HG03066 (cell line): ENCODE results near the gene RUFY3.
"Not testable (repeated sequence)": the region's sequence is repeated elsewhere in the genome, so short reads cannot be mapped to it uniquely, and the experiment has no call there.

Experiments used
- ATAC-seq: cut with Tn5 transposase; IDR thresholded peaks from one replicate; pipeline ENCODE4 v1.9.1; 2021; ENCODE audit warnings: low read depth; ENCODE audit not compliant: unreplicated experiment

Gene RUFY3

DNA sequence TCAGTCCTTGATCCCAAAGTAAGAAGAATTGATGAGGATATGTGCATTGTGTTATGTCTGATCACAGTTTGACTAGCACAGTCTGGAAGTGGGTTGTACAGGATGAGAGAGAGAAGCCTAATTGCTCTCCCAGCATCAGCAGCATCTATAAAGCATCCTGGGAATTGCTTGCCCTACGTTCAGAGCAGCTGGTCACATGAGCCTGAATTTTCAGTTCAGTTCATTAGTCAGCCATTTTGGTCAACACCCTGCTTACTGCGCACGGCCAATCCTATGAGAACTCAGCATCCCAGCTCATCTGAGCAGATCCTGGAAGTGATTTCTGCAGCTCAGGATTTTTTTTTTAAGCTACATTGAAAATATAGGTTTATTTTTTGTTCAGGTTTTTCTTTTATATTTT is at the start of gene RUFY3:
Gene RUFY3 (plus strand): TSS at position 218 of the 400 bp plus-strand sequence. CDS start 610 bp downstream, outside the sequence.
- ATAC-seq: no peak

- no peak for ATAC-seq
These were observed 47.6 kb upstream of the RUFY3 start for GRCh38 chr4:70674191-70674590.

DNA sequence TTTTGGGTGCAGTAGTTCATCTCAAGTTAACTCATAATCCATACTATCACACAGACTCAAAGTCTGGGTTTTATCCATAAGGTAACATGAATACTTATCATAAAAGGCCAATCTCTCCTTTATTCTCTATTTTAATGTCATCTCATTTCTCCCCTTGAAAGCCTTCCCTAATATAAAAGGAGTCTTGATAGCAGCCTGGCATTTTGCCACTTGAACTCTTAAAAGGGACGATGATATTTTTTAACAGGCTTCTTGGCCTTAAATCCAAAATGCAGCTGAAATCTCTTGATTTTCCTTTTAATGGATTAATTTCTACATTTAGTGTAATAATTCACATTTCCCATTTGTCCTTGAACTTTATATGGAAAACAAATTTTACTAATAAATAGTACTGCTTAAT is 47.0 kb upstream of the RUFY3 start:
- ATAC-seq: no peak

GRCh38 chr4:70676554-70677090 is 45.1 kb upstream of the RUFY3 start:
- no peak for ATAC-seq

DNA sequence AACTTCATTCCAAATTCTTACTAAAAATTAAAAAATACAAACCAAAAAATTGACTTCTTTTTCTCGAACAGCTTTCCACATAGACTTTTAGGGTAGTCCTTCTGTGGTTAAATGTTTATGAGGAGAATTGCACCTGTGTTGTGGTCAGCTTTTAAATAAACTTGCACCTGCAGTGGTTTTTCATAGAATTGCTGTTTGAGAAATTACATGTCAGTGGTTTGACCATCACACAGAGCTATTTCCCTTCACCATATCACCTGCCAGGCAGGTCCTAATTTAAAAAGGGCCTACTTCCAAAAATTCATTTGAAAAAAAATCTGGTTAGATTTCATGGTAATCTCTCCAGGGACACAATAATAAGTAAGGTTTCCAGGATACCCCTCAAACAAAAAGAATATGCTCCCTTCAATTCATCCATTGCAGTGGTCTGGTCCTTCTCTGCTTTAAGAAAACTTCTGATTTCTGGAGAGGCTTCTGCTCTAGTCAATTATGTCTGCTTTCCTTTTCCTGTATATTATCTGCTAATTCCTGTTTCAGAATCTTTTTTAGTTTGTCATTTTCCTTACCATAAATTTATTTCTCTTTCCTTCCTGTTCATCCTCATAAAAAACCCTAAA is 43.3 kb upstream of the RUFY3 start:
- peak; percentile 76 for ATAC-seq

GRCh38 chr4:70680934-70681333 is 40.8 kb upstream of the RUFY3 start:
- ATAC-seq: no peak

DNA sequence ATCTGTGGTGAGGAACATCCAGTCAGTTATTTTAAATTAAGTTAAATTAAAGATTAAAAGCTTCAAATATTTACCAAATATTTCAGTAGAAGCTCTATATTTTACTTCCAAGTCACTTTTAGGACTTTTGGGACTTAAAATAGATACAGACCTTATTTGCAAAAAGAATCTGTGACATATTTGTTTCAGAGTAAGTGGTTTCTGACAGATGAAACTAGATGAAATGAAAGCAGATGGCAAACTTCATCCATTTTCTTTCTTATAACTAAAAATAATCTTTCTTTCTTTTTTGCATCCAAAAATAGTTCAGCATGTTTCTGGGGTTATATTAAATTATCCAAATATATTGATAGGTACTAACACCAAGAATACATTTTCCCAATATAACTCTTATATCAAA is 40.1 kb upstream of the RUFY3 start:
- peak; percentile 43 for ATAC-seq

- ATAC-seq: not testable (repeated sequence)
These were observed 39.6 kb upstream of the RUFY3 start for GRCh38 chr4:70682142-70682541.

- ATAC-seq: no peak
These were observed 34.4 kb upstream of the RUFY3 start for GRCh38 chr4:70687392-70687791.

DNA sequence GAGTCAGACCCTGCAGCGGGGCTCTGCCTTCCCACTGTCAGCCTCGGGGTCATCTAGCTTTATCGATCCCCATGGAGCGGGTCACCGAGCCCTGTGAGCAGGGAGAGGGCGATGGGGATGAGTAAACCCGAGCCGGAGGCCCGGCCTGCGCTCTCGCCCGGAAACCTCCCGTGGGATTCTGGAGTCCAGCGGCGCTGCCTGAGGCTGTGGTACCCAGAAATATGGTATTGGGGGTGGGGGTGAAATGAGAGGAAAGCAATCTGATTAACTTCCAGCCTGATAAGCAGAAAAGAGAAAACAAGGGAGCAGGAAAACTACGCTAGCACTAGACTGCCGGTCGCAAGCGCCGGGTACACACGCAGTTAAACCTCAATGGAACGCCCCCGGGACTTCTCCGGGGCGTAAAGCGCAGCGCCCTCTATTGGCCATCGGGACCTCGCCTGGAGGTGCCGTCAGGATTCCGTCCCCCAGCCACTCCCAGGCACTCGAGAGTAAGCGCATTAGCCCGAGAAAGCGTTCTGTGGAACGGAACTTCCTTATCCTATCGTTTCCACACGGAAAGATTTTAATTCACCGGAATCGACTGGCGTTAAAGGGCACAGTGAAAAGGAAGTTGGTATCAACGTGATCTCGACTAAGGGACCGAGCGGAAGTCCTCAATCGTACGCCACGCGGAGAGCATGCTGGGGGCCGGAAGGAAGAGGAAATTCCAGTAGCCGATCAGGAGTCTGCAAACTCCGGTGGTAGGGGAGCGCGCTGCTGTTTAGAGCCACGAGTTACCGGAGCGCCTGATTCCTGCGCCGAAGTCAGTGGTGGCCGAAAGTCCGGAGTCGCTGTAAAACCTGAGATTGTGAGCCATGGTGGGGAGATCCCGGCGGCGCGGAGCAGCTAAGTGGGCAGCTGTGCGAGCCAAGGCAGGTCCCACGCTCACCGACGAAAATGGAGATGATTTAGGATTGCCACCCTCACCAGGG is 33.7 kb upstream of the RUFY3 start, which contains the start of gene UTP3:
Gene UTP3 (plus strand): TSS at position 712 of the 974 bp plus-strand sequence. CDS start 146 bp downstream, at position 858.
- ATAC-seq: peak; percentile 93

DNA sequence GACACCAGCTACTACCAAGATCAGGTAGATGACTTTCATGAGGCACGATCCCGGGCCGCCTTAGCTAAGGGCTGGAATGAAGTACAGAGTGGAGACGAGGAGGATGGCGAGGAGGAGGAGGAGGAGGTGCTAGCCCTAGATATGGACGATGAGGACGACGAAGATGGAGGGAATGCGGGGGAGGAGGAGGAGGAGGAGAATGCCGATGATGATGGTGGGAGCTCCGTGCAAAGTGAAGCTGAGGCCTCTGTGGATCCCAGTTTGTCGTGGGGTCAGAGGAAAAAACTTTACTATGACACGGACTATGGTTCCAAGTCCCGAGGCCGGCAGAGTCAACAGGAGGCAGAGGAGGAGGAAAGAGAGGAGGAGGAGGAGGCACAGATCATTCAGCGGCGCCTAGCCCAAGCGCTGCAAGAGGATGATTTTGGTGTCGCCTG is 33.0 kb upstream of the RUFY3 start:
- peak; percentile 3 for ATAC-seq

GRCh38 chr4:70691661-70692060 is 30.1 kb upstream of the RUFY3 start:
- ATAC-seq: no peak

GRCh38 chr4:70694633-70695032 is 27.1 kb upstream of the RUFY3 start:
- not testable (repeated sequence) for ATAC-seq

- not testable (repeated sequence) for ATAC-seq
These were observed 23.3 kb upstream of the RUFY3 start for GRCh38 chr4:70698435-70698834.

- no peak for ATAC-seq
These were observed 21.1 kb upstream of the RUFY3 start for GRCh38 chr4:70700712-70701111.

- ATAC-seq: no peak
These were observed 20.5 kb upstream of the RUFY3 start for GRCh38 chr4:70701271-70701670.

GRCh38 chr4:70702592-70702991 is 19.2 kb upstream of the RUFY3 start:
- ATAC-seq: not testable (repeated sequence)

DNA sequence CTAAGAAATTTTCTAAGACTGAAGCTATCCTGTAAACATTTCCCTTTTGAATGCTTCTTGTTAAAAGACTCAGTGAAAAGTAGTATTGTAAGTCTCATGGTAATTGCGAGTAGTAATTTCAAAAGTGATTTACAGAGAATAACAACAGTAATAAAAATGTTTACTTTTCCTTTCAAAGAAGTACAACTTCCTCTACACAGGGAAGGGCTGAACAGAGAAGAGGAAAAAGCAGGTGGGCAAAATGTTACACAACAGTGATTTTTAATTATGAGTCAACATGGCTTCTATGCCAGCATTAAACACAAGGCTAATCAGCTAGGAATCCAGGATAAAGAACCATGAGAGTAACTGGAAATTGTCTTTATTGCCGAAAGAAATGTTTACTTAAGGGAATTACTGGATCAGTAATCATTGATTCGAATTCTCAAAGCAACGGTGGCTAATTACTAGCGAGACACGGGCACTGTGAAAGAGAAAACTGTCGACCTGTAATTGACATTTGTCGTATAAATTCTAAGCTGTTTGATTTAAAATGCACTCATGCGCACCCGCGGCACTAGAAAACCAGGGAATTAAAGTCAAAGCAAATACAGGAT is 18.0 kb upstream of the RUFY3 start:
- no peak for ATAC-seq

DNA sequence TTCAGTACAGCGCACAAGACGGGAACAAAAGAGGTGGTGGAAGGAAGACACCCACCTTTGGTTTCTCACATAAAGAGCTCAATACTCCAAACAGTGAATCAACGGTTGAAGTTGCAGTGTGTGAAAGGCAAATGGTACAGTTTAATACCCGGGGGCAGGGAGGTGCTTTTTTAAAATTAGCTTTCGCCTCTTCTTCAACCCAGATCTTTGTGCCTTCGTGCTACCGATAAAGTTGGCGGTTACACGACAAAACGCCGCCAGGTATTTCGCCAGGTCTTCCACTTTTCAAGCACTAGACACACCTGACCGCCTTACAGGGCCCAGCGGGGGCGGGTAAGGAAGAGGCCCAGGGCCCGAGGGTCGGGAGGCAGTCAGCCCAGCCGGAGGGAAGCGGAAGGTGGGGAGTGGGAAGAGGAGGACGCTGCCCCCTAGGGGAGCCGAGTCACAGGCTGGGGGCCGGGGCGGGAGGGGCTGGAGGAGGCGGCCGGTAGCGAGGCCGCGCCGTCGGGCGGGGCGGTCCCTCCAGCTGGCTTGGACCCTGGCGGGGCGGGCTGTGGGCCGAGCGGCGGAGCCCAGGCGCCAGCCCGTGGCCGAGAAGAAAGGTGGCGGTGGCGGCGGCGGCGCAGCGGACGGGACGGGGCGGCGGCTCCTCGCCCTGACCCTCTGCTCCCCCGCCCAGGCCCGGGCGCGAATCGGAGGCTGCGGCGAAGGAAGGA is 17.4 kb upstream of the RUFY3 start:
- peak; percentile 63 for ATAC-seq

- ATAC-seq: peak; percentile 30
These were observed 16.9 kb upstream of the RUFY3 start for GRCh38 chr4:70704931-70705182.
